A375 (cell line): ENCODE data around the gene PFN1. TPM values are rescaled to one million over a fixed set of nuclear protein-coding genes. Genes with fewer than 3 reads are reported as not detected.

ENCODE experiments used
- small RNA-seq: library from RNA; depleted of rRNA; stranded (forward); fragments of <200 nt; gene quantifications from one replicate; pipeline ENCODE3, GENCODE V24; 2014
- total RNA-seq: library from RNA; depleted of rRNA; stranded (reverse); fragments of >200 nt; shearing (Covaris generic); gene quantifications from 2 replicates; pipeline ENCODE4 v1.2.3, GENCODE V29; 2014; rRNA removed

PFN1 gene
- 1,994 and 2,456 TPM in 2 replicates for total RNA-seq

DNA sequence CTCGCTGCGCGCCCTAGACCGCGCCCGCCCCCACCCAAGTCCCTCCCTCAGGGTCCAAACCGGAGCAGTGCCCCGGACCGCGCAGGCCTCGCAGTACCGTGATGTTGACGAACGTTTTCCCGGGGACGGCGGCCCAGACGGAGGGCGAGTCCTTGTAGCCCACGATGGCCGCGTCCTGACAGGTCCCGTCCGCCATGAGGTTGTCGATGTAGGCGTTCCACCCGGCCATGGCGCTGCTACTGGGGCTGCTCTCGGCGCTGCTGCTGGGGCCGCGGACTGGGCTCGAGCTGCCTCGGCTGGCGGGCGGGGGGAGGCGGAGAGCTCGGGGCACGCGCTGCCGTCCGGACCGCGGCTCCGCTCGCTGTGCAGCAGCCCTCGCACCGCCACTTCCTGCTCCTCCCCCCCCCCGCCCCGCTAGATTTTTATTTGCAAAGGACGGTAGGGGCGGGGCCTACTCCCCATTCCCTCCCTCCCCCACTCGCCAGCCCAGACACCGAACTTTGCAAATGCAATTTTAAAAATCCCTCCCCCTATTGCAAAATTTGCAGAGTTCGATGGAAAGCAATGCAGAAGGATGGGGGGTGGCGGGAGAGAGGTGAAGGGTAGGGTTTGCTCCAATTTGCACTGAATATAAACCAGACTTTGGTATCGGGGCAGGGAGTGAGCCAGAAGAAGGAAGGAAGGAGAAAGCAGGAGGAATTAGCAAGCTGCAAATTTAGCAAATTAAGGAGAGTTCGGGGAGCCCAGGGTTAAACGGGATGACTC is at the start of gene PFN1:
Gene PFN1, minus strand, starts transcription at position 365 of the 765 bp plus-strand sequence. Its CDS starts 136 bp downstream, at position 229.

DNA sequence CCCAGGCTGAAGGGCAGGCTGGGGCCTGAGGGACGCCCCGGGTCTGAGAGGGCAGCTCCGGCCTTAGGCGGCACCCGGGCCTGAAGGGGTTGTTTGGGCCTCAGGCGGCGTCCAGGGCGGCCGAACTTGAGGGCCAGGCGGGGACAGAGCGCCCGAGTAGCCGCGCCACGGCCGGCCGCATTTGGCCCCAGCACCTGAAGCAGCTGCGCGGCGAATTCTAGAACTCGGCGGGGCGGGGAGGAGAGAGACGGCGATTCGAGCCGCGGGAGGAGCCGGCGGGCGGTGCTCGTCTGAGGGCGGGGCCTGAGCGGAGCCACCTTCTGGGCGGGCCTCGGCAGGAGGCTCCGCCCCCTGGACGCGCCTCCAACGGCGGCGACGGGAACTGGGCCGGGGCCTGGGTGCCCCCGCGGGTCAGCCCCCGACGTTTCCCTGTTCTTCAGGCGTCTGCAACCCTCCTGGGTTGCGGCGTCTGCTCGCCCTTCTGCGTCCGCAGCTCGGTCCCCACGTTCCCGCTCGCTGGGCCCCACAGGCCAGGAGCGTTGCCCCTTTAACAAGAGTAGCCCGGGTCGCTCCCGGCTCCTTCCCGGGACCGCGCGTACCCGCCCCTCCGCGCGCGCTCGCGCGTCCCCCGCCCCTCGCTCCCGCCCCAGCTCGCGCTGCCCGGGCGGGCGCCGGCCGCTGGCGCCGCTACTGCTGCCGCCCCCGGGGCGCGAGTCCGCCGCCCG is 49.1 kb upstream of the PFN1 start, which contains the start of the genes INCA1 and KIF1C:
Gene INCA1, minus strand, starts transcription at position 221 of the 725 bp plus-strand sequence. CDS start 3,085 bp downstream, outside the sequence.
Gene KIF1C, plus strand, starts transcription at position 649 of the 725 bp plus-strand sequence. CDS start 2,297 bp downstream, outside the sequence.

DNA sequence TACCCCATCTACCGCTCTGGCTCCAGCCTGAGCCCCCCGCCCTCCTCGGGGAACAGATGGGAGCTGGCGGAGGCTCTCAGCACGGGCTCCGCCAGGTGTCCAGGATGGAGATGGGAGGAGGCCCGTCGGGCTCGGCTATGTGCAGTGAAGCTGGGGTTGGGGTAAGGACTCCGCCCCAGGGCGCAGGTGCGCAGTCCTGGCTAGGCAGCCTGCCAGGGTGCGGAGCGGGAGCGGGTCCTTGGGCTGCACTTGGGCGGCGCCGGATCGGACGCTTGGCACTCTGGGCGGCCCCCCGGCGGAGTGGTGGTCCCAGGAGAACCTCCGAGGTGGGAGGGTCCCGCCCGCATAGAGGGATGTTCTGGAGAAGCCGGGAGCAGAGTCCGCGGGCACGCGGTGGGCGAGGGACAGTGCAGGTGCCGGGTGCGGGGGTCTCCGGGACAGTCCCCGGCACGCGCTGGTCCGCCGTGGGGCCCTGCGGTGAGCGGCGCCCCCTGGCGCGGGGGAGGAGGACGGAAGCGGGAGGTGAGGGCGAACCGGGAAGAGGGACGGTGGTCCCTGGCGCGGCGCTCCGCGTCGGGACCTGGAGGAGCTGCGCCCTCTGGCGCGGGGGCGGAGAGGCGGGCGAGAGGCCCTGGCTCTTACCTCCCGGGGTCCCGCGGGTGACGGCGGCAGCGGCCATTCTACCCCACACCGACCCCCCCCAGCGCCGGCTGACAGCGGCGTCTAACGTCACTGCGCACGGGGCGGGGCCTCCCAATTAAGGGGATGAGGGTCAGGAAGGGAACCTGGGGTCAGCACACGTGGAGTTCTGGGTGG is 38.8 kb upstream of the PFN1 start, which contains the start of gene CAMTA2:
Gene CAMTA2, minus strand, starts transcription at position 725 of the 816 bp plus-strand sequence. CDS start 1,453 bp downstream, outside the sequence.

DNA sequence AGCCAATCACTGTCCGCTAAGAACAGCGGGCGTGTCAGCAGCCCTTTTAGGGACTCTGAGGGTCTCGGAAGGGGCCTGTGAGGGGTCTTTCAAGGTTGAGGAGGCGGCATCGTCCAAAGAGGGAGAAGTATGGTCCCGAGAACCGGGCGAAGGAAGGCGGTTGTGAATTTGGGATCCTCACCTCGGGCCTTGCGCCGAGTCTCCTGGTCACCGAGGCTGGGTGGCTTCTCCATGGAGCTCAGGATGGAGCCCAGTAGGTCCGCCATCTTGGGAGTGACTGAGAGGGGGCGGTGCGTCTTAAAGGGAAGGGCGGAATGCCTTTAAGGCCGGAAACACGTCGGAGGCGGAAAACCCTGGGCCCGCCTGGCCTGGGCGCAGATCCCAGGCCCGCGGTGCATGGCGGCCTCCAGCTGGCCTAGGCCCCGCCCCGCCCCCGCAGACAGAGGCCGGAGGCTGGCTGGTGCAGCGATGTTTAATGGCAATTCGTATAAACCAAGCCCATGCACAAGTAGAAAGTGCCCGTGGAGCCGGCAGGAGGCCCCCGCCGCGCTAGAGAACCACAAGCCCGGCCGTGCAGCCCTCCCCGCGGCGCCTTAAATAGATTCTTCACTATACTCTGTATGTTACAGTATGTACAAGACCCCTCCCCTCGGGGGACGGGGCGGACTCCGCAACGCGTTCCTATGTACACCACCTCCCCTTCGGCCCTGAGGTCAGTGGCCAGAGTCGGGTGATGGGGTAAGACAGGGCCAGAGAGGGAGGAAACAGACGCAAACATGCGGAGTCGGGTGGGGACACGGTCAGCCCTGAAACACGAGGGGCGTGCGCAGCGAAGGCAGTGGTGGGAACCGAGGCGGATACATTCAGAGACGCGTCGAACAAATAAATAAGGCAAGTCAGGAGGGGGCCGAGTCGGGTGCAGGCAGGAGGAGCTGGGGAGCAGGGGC is 19.5 kb upstream of the PFN1 start, which contains the start of gene SPAG7:
Gene SPAG7, minus strand, starts transcription at position 279 of the 947 bp plus-strand sequence. Its CDS starts 13 bp downstream, at position 266.

DNA sequence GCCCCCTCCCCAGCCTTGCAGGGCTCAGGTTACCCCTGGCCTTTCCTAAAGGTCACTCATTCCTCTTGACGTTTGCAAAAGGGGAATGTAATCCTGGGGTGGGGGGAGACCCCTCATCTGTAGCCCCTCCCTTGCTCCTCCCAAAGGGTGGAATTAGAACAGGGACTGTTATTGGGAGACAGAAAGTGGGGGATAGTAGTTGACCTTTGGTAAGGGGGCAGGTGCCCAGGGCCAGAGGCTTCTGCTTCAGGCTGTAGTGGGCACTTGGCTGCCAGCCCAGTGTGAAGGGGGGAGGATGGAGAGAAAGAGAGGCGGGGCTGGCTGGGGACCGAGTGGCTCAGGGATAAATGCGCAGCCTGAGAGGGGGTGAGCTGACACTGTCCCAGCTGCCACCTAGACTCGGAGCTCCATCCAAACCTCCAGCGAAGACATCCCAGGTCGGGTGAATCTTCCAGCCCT is 2.4 kb upstream of the PFN1 start, which contains the start of gene ENO3:
Gene ENO3, plus strand, starts transcription at position 374 of the 459 bp plus-strand sequence. CDS start 711 bp downstream, outside the sequence.

DNA sequence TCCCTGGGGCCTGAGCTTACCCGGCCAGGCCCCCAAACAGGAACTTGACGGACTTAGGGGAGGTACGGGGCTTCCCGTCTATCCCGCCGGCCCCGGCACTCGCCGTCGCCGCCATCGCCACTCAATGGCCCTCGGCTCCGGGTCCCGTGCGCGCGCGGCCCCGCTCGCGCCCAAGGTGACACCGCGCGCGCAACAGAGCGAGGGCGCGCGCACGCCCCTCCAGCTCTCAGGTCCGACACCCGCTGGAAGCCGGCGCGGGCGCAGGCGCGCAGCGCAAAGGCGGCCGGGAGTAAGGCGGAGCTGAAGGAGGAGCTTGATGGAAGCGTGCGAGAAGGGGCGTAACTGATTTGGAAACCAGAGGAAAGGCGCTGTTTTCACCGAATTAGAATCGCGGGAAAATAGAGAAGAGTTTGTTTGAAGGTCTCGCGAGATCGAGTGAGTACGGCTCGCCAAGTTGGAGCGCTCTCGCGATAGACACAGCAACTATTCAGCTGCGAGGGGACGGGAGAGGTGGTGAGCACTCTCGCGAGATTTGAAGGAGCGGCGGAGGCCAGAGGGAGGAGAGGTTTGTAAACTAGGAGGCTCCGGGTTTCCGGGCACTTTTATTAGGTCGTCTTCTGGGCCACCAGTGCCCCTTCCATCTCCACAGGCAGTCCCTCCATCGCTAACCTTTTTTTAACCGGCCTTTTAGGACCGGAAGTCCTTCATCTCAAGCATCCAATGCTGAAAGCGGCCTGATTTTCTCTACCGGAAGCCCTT is 8.4 kb downstream of the PFN1 start, which contains the start of the genes RNF167 and SLC25A11:
Gene RNF167, plus strand, starts transcription at position 473 of the 759 bp plus-strand sequence. CDS start 642 bp downstream, outside the sequence.
Gene SLC25A11, minus strand, starts transcription at position 251 of the 759 bp plus-strand sequence. Its CDS starts 136 bp downstream, at position 115.

DNA sequence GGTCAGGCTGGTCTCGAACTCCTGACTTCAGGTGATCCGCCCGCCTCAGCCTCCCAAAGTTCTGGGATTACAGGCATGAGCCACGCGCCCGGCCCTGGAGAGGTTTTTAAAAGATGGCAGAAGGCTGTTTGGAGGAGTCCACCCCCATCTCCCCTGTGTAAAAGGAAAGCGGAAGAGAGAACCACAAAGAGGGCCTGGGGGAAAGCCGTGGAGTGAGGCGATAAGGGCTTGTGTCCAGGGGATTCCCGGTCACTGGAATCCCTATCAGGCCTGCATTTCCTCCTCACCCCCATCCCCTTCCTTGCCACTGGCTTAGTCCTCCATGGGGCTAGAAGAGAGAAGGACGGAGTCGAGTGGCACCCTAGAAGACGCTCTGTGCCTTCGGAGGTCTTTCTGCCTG is 16.4 kb downstream of the PFN1 start, which contains the start of gene GP1BA:
Gene GP1BA, plus strand, starts transcription at position 315 of the 400 bp plus-strand sequence. CDS start 328 bp downstream, outside the sequence.

DNA sequence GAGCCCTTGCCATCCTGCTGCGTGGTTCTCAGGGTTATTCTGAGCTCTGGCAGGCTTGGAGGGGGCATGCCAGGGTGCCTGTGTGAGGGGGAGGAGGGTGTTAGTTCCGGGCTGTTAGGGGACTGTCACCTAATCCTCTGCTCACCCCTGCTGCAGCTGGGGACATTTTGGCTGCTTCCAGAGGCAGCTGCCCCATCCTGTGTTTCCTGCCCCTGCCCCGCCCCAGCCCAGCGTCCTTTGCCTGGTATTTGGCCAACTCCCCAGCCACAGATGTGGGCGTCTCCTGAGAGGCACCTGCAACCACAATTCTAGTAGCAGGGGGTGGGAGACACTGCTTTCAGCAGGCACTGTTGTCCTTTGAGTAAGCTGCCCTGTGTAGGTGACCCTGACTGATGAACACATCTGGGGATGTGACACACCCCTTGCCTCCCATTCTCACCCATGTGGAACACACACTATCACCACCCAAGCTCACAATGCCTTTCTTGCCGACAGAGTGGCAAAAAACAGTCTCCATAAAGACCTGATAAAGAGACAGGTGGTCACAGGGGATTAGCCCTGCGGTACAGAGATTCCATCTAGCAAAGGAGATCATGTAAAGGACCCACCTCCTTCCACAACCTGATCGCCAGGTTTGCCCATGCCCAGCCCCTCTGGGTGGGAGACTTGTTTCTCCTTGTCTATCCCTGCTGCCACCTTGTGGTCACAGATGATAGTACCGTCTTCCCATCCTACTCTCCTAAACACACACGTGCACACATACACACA is 45.1 kb downstream of the PFN1 start, which contains the start of gene CHRNE:
Gene CHRNE, minus strand, starts transcription at position 48 of the 768 bp plus-strand sequence. Its CDS starts 35 bp downstream, at position 13.

DNA sequence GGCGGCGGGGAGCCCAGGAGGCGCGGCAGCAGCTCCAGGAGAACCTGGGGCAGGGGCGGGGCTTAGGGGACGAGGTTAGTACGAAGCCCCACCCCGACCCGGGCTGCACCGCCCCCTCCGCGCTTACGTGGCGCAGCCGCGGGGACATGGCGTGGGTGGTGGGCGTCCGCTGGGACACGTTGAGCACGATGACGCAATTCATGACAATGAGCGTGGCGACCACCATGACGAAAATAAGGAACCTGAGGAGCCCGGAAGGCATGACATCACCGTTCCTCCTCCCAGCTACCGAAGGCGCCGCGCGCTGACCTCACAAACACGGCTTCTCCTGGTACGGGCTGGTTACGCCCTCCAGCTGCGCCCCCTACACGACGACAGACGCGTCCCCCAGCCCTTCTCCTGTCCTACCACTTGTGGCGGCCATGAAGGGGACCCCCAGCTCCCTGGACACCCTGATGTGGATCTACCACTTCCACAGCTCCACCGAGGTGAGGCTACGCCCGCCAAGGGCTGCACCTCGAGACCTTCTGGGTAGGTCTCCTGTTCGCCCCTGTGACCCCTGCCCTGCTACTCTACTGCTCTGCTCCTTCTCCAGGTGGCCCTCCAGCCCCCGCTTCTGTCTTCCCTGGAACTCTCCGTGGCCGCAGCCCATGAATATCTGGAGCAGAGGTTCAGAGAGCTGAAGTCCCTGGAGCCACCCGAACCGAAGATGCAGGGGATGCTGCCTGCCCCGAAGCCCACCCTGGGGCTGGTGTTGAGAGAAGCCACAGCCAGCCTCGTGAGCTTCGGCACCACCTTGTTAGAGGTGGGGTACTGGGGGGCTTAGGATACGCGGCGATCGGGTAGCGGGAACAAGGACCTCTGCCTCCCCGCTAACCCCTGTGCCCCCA is 48.7 kb downstream of the PFN1 start, which contains the start of gene C17orf107:
Gene C17orf107, plus strand, starts transcription at position 196 of the 890 bp plus-strand sequence. Its CDS starts 227 bp downstream, at position 423.

Small RNAs within 50 kb of the gene (small RNA-seq; reads per million reads assigned to genes)
- gene MIR6864: not detected
- not detected for gene MIR6865

Other genes starting within 250 kb of the PFN1 start
- gene PELP1, start 244.4 kb downstream of the PFN1 start, total RNA-seq: 30.5 and 31.3 TPM in 2 replicates
- 26.7 and 34.7 TPM in 2 replicates for gene ARRB2, start 237.9 kb downstream of the PFN1 start, total RNA-seq
- gene MED11, start 217.1 kb downstream of the PFN1 start, total RNA-seq: 29.1 and 38.1 TPM in 2 replicates
- gene ZMYND15, start 208.7 kb downstream of the PFN1 start, total RNA-seq: 0.27 and 0.38 TPM in 2 replicates
- 4.0 and 4.1 TPM in 2 replicates for gene CXCL16, start 208.6 kb downstream of the PFN1 start, total RNA-seq
- not detected in 2 replicates for gene TM4SF5, start 176.6 kb downstream of the PFN1 start, total RNA-seq
- gene VMO1, start 162.2 kb downstream of the PFN1 start, total RNA-seq: 0.26 TPM in 1 of 2 replicates, not detected in the other
- gene GLTPD2, start 159.6 kb downstream of the PFN1 start, total RNA-seq: not detected in 2 replicates
- gene PSMB6, start 152.4 kb downstream of the PFN1 start, total RNA-seq: 200 and 223 TPM in 2 replicates
- gene PLD2, start 141.4 kb downstream of the PFN1 start, total RNA-seq: 19.5 and 26.8 TPM in 2 replicates
- 33.7 and 33.8 TPM in 2 replicates for gene MINK1, start 115.2 kb downstream of the PFN1 start, total RNA-seq
- gene C17orf107, start 49.0 kb downstream of the PFN1 start, total RNA-seq: 0.45 and 0.53 TPM in 2 replicates
- 0.19 and 0.38 TPM in 2 replicates for gene CHRNE, start 45.4 kb downstream of the PFN1 start, total RNA-seq
- gene GP1BA, start 16.3 kb downstream of the PFN1 start, total RNA-seq: not detected in 2 replicates
- gene SLC25A11, start 8.5 kb downstream of the PFN1 start, total RNA-seq: 83.0 and 86.7 TPM in 2 replicates
- 43.8 and 50.1 TPM in 2 replicates for gene RNF167, start 8.3 kb downstream of the PFN1 start, total RNA-seq
- gene ENO3, start 2.6 kb upstream of the PFN1 start, total RNA-seq: 7.2 and 8.6 TPM in 2 replicates
- 90.5 and 106 TPM in 2 replicates for gene SPAG7, start 19.3 kb upstream of the PFN1 start, total RNA-seq
- 25.6 and 46.7 TPM in 2 replicates for gene CAMTA2, start 39.1 kb upstream of the PFN1 start, total RNA-seq
- gene INCA1, start 49.0 kb upstream of the PFN1 start, total RNA-seq: 0.72 TPM in 1 of 2 replicates, not detected in the other
- gene KIF1C, start 49.4 kb upstream of the PFN1 start, total RNA-seq: 39.6 and 46.3 TPM in 2 replicates
- not detected in 2 replicates for gene SLC52A1, start 86.9 kb upstream of the PFN1 start, total RNA-seq
- gene ZFP3, start 129.9 kb upstream of the PFN1 start, total RNA-seq: not detected in 2 replicates
- 19.4 and 20.4 TPM in 2 replicates for gene ZNF232, start 163.3 kb upstream of the PFN1 start, total RNA-seq
- not detected in 2 replicates for gene USP6, start 167.5 kb upstream of the PFN1 start, total RNA-seq
- gene ZNF594, start 243.3 kb upstream of the PFN1 start, total RNA-seq: 16.3 and 17.7 TPM in 2 replicates